SW 1271 (cell line): ENCODE results near the gene ACTA1.
"Not testable (repeated sequence)": the region's sequence is repeated elsewhere in the genome, so short reads cannot be mapped to it uniquely, and the experiment has no call there.

Experiments
- DNase-seq, 2 experiments: peaks; one replicate each; lab custom pipeline; 2025; lab: John Stamatoyannopoulos, UW

Gene ACTA1

DNA sequence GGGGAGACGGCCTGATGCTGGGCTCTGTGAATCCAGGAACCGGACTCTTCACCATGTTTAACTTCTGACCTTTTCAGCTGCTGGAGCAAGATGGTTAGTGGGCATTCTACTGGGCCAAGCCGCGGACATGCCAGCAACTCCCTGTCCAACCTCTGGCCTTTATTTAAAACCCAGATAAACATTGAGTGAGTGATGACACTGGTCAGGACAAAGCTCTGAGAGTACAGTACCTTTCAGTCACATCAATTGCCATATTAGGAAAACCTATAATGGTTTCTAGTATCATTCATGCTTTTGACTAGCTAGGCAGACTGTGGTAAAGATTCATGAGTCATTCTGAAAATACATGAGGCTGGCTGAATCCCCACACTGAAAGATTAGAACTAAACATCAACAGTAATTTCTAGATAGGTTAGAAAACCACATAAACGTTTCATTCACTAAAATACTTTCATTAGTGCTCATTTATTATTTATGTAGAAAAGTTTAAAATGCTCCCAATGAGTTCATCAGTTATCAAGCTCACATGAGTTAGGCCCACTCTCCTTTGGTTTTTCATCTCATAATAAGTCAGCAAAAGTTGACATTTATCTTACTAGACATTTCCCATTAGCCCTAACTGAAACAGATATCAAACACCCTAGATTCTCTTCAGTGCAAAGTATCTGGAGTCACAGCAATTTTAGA is 7.1 kb upstream of the ACTA1 start:
- no peak for DNase-seq

DNA sequence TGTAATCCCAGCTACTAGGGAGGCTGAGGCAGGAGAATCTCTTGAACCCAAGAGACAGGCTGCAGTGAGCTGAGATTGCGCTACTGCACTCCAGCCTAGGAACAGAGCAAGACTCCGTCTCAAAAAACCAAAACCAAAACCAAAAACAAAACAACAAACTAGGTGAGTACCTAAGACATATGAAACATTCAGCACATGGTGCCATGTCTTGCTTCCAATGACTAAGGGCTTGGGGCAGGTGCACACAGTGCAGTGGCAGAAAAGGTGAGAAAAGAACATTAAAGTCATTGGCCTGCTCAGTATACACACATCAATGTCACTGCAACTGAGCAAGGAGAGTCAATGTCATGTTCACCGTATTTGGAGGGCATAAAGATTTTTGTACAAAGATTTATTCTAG is 4.1 kb upstream of the ACTA1 start:
- DNase-seq, result no peak

DNA sequence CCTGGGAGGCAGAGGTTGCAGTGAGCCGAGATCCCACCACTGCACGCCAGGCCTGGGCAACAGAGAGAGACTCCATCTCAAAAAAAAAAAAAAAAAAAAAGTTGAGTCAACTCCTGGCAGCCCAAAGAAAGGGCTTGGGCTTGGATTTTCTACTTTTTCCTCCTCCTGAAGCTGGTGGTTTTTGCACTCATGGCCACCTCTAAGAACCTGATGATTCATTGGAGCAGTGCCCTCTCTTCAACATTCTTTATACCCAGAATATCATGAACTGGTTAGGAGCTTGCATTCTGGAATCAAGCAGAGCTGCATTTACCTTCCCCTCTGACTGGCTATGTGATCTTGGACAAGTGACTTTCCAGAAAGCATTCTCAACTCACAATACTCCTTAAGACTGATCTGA is 3.5 kb upstream of the ACTA1 start:
- no peak for DNase-seq

GRCh38 chr1:229436201-229436600 is 2.3 kb upstream of the ACTA1 start:
- no peak for DNase-seq

DNA sequence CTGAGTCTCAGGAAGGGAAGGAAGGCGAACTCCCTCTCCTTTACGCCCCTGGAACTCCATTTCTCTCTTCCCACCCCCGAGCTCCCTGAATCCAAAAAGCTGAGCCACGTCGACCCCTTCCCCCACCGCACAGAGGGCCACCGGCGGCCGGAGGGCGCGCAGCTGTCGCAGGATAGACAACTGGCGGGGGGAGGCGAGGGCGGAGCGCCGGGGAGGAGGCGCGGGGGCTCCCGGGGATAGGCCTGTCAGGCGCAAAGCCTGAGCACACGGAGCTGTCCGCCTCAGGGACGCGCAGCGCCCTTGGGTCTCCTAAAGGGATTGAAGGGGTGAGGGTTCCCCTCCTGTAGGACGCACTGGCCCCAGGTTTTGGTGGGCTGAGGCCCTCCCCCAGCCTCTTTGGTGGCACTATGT is 752 bp upstream of the ACTA1 start:
- no peak for DNase-seq

GRCh38 chr1:229433364-229434004 is 410 bp downstream of the ACTA1 start:
- DNase-seq, result no peak

GRCh38 chr1:229432905-229433304 is 989 bp downstream of the ACTA1 start:
- DNase-seq, result no peak

DNA sequence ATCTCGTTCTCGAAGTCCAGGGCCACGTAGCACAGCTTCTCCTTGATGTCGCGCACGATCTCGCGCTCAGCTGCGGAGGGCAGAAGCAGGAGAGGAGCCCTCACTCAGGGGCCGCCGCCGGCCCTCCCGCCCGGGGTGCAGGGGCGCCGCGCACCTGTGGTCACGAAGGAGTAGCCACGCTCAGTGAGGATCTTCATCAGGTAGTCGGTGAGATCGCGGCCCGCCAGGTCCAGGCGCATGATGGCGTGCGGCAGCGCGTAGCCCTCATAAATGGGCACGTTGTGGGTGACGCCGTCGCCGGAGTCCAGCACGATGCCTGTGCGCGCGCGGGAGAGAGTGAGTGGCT is 1.8 kb downstream of the ACTA1 start:
- DNase-seq, result no peak

GRCh38 chr1:229431284-229432115 is 2.4 kb downstream of the ACTA1 start:
- no peak for DNase-seq

GRCh38 chr1:229430761-229431283 is 3.1 kb downstream of the ACTA1 start:
- no peak for DNase-seq

DNA sequence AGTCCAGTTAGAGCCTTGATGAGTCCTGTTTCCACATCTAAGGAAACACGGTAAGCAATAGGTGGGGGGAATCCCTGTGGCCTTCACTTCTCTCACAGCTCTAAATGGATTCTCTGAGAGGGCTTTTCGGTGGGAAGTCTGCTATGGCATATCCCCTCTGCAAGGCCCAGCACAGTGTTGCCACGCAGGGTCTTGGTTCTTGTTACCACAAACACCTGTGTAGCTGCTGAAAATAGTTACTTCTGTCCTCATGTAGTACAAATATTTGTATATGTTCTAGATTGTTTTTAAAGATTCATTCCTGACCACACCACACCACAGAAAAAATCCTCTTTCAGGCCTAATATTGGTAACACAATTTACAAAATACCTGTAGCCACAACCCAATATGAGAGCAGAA is 5.6 kb downstream of the ACTA1 start:
- no peak for DNase-seq

- no peak for DNase-seq
Observed at GRCh38 chr1:229427572-229427971, 6.3 kb downstream of the ACTA1 start.

DNA sequence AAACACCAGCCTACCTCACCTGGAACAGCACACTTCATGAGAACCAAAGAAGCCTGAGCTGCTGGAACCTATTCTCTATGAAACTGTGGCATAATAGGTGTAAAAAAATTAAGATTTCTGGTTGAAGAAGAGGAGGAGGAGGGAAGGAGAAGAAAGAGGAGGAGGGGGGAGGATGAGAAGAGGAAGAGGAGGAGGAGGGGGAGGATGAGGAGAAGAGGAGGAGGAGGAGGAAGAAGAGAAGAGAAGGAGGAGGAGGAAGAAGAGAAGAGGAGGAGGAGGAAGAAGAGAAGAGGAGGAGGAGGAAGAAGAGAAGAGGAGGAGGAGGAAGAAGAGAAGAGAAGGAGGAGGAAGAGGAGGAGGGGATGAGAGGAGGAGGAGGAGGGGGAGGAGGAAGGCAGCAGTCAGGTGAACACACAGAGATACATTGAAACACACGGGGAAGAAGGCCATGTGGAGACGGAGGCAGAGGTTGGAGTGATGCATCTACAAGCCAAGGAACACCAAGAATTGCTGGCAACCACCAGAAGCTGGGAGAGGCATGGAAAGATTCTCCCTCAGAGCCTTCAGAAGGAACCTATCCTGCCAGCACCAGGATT is 8.2 kb downstream of the ACTA1 start:
- no peak for DNase-seq

GRCh38 chr1:229420765-229421164 is 13.1 kb downstream of the ACTA1 start:
- DNase-seq, result no peak

GRCh38 chr1:229420224-229420623 is 13.7 kb downstream of the ACTA1 start:
- no peak for DNase-seq

DNA sequence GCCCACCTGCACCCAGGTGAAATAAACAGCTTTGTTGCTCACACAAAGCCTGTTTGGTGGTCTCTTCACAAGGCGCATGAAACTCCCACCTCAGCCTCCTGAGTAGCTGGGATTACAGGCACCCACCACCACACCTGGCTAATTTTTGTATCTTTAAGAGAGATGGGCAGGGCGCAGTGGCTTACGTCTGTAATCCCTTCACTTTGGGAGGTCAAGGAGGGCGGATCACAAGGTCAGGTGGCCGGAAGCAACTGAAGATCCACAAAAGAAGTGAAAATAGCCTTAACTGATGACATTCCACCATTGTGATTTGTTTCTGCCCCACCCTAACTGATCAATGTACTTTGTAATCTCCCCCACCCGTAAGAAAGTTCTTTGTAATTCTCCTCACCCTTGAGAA is 15.3 kb downstream of the ACTA1 start:
- DNase-seq, result not testable (repeated sequence)

DNA sequence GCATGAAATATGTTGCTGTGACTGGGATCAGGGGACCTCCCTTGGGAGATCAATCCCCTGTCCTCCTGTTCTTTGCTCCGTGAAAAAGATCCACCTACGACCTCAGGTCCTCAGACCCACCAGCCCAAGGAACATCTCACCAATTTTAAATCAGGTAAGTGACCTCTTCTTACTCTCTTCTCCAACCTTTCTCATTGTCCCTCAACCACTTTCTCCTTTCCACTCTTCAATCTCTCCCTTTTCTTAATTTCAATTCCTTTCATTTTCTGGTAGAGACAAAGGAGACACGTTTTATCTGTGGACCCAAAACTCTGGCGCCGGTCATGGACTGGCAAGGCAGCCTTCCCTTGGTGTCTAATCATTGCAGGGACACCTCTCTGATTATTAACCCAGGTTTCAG is 21.1 kb downstream of the ACTA1 start:
- not testable (repeated sequence) for DNase-seq

GRCh38 chr1:229412056-229412455 is 21.8 kb downstream of the ACTA1 start:
- no peak for DNase-seq

DNA sequence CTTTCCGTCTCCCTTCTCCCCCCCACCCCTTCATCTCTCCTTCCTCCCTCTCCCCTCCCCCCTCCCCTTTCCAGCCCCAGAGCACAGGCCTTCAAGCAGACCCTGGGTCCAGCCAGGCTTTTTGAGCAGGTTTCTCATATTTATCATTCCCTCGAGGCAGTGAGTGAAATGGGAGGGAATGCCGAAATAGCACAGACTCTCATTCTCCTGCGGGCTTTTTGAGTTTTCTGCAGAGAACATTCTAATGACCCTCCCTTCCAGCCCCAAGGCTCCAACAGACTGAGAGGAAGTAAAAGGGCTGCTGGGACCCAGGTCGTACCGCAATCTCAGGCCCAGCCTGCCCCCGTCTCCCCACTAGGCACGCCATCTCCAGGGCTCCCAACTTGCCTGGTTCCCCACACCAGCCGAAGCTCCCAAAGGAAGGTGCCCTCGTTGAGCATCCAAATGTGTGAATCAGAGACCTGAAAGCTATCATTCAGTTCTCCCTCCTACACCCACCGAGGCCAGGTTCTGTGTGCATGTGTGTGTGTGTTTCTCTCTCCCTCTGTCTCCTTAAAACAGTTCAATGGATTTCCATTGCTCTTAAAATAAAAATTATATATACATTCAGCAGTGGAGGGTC is 22.3 kb downstream of the ACTA1 start:
- DNase-seq, result no peak

- peak in 1 of 2 experiments; percentile 24 for DNase-seq
Observed at GRCh38 chr1:229410692-229411433, 23.0 kb downstream of the ACTA1 start.

- DNase-seq, result no peak
Observed at GRCh38 chr1:229410370-229410691, 23.6 kb downstream of the ACTA1 start.
